Measurements from ENCODE around the gene MARCHF9. TPM values are rescaled to one million over a fixed set of nuclear protein-coding genes. Genes with fewer than 3 reads are reported as not detected.

The MARCHF9 gene
- total RNA-seq, 2 experiments from 2014 or later: 23.6 to 24.4 TPM

DNA sequence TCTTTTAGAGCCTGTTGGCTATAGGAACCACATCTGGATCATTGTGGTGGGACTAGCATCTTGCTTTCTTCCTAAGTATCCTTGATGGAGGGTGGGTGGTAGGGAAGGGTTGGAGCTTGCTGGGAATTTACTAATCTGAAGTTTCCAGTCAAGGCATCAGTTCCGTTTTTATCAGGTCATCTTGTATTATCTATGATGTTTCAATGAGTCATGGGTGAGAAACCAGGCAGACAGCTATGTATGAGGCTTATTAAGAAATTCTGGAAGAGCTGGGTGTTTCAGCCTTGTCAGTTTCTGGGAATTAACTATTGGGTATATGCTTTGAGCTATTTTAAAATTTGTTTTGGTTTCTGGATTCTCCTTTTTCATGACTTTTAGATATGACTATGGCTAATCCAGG lies 39.0 kb downstream of the MARCHF9 start:
- Mint-ChIP-seq H3K36me3 (ENCODE audit: low read depth) (peaks cover 42% of the 10 kb centered on the region), H3K4me1 (ENCODE audit: low read depth) (peaks cover 4% of the 10 kb centered on the region), H3K4me3 (no peak overlapping the region), H3K9me3 (ENCODE audit: insufficient read depth) (no peaks in the 10 kb centered on the region), H3K27ac (no peak overlapping the region), H3K27me3 (ENCODE audit: low read depth) (no peaks in the 10 kb centered on the region)
- CTCF ChIA-PET: interaction anchor here (0.7 to 4.3 kb wide), 6 partner anchors 9 to 111 kb away, joined by 3 to 26 read pairs (median 6); partner anchors contain the start of gene TSFM
- POLR2A ChIA-PET: interaction anchor here (0.8 kb wide), 1 partner anchor 8 kb away, joined by 3 read pairs; no protein-coding TSS in a partner anchor
- ATAC-seq (no peak), DNase-seq (no peak)

GRCh38 chr12:57795354-57795753 lies 40.5 kb downstream of the MARCHF9 start:
- ChIA-PET POLR2A (no interaction called here), CTCF (interaction anchor here (4.3 kb wide), 1 partner anchor 8 kb away, joined by 26 read pairs; no protein-coding TSS in a partner anchor)
- DNase-seq (no peak), ATAC-seq (no peak)
- Mint-ChIP-seq H3K4me3 (no peak overlapping the region), H3K36me3 (ENCODE audit: low read depth) (peaks cover 36% of the 10 kb centered on the region), H3K9me3 (ENCODE audit: insufficient read depth) (no peaks in the 10 kb centered on the region), H3K27ac (no peak overlapping the region), H3K27me3 (ENCODE audit: low read depth) (no peaks in the 10 kb centered on the region), H3K4me1 (ENCODE audit: low read depth) (peaks cover 4% of the 10 kb centered on the region)

- CTCF ChIA-PET: interaction anchor here (4.7 kb wide), 1 partner anchor 14 kb away, joined by 26 read pairs; the partner anchor contains the start of gene TSFM
- no peaks in the 10 kb centered on the region for H3K9me3 Mint-ChIP-seq (ENCODE audit: insufficient read depth)
- H3K36me3 Mint-ChIP-seq (ENCODE audit: low read depth): peaks cover 36% of the 10 kb centered on the region
- no peak for ATAC-seq
- DNase-seq: no peak
- no peak overlapping the region for H3K27ac Mint-ChIP-seq
- H3K4me3 Mint-ChIP-seq: no peak overlapping the region
- peaks cover 2% of the 10 kb centered on the region for H3K4me1 Mint-ChIP-seq (ENCODE audit: low read depth)
- POLR2A ChIA-PET: interaction anchor here (0.6 kb wide), 1 partner anchor 38 kb away, joined by 3 read pairs; no protein-coding TSS in a partner anchor
- no peaks in the 10 kb centered on the region for H3K27me3 Mint-ChIP-seq (ENCODE audit: low read depth)
Observed at GRCh38 chr12:57796996-57797395, 42.1 kb downstream of the MARCHF9 start.

- no peak overlapping the region for H3K27ac Mint-ChIP-seq
- DNase-seq (no peak), ATAC-seq (no peak)
- H3K36me3 Mint-ChIP-seq (ENCODE audit: low read depth): peaks cover 31% of the 10 kb centered on the region
- no peak overlapping the region for H3K4me3 Mint-ChIP-seq
- POLR2A ChIA-PET: no interaction called here
- no peaks in the 10 kb centered on the region for H3K27me3 Mint-ChIP-seq (ENCODE audit: low read depth)
- H3K9me3 Mint-ChIP-seq (ENCODE audit: insufficient read depth): no peaks in the 10 kb centered on the region
- H3K4me1 Mint-ChIP-seq (ENCODE audit: low read depth): peaks cover under 1% of the 10 kb centered on the region
- CTCF ChIA-PET: interaction anchor here (0.9 to 7.9 kb wide), 4 partner anchors 15 to 215 kb away, joined by 3 to 128 read pairs (median 15); partner anchors contain the start of gene TSFM
Observed at GRCh38 chr12:57797933-57798332, 43.0 kb downstream of the MARCHF9 start.

GRCh38 chr12:57800965-57801364 lies 46.1 kb downstream of the MARCHF9 start:
- ChIA-PET POLR2A (interaction anchor here (0.6 kb wide), 1 partner anchor 51 kb away, joined by 3 read pairs; no protein-coding TSS in a partner anchor), CTCF (interaction anchor here (1.3 to 7.9 kb wide), 5 partner anchors 18 to 103 kb away, joined by 3 to 128 read pairs (median 23); partner anchors contain the start of genes CTDSP2 and TSFM)
- H3K9me3 Mint-ChIP-seq (ENCODE audit: insufficient read depth): no peaks in the 10 kb centered on the region
- H3K4me1 Mint-ChIP-seq (ENCODE audit: low read depth): no peaks in the 10 kb centered on the region
- no peak for ATAC-seq
- no peaks in the 10 kb centered on the region for H3K27me3 Mint-ChIP-seq (ENCODE audit: low read depth)
- DNase-seq: no peak
- no peak overlapping the region for H3K4me3 Mint-ChIP-seq
- peaks cover 20% of the 10 kb centered on the region for H3K36me3 Mint-ChIP-seq (ENCODE audit: low read depth)
- H3K27ac Mint-ChIP-seq: no peak overlapping the region

GRCh38 chr12:57802607-57803006 lies 47.7 kb downstream of the MARCHF9 start:
- Mint-ChIP-seq H3K27ac (no peak overlapping the region), H3K4me1 (ENCODE audit: low read depth) (no peaks in the 10 kb centered on the region), H3K27me3 (ENCODE audit: low read depth) (no peaks in the 10 kb centered on the region), H3K36me3 (ENCODE audit: low read depth) (peaks cover 8% of the 10 kb centered on the region), H3K4me3 (no peak overlapping the region), H3K9me3 (ENCODE audit: insufficient read depth) (no peaks in the 10 kb centered on the region)
- DNase-seq: no peak
- ATAC-seq: no peak
- ChIA-PET CTCF (interaction anchor here (0.7 to 7.9 kb wide), 26 partner anchors 9 to 131 kb away, joined by 3 to 128 read pairs (median 6); partner anchors contain the start of genes AVIL, EEF1AKMT3, METTL1 and TSFM), POLR2A (interaction anchor here (0.8 to 1.1 kb wide), 2 partner anchors 9 to 19 kb away, joined by 3 read pairs; no protein-coding TSS in a partner anchor)

GRCh38 chr12:57803319-57803893 lies 48.5 kb downstream of the MARCHF9 start:
- CTCF ChIA-PET: interaction anchor here (0.6 to 7.9 kb wide), 26 partner anchors 10 to 221 kb away, joined by 3 to 128 read pairs (median 6); partner anchors contain the start of genes ATP23, AVIL, EEF1AKMT3 and METTL1
- no peak for ATAC-seq
- H3K27me3 Mint-ChIP-seq (ENCODE audit: low read depth): no peaks in the 10 kb centered on the region
- peak; percentile 49 for DNase-seq
- H3K36me3 Mint-ChIP-seq (ENCODE audit: low read depth): peaks cover 3% of the 10 kb centered on the region
- no peaks in the 10 kb centered on the region for H3K9me3 Mint-ChIP-seq (ENCODE audit: insufficient read depth)
- no peak overlapping the region for H3K4me3 Mint-ChIP-seq
- no peaks in the 10 kb centered on the region for H3K4me1 Mint-ChIP-seq (ENCODE audit: low read depth)
- no peak overlapping the region for H3K27ac Mint-ChIP-seq
- POLR2A ChIA-PET: no interaction called here

DNA sequence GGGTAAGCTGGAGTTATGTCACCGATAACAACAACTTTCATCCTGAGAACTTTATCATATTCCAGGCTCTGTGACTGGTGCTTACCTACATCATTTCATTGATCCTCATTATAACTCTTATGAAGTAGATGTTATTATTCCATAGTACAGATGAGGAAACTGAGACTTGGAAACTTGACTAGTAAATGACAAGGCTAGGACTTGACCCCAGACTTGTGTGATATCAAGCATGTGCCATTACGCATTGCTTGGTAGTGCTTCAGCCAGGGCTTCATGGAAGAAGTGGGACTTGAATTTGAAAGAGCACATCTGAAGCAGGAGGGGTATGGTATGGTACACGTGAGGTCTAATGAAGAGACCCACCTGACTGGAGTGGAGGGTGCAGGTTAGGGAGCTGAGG lies 51.8 kb downstream of the MARCHF9 start:
- ChIA-PET POLR2A (no interaction called here), CTCF (interaction anchor here (1.2 kb wide), 3 partner anchors 97 to 99 kb away, joined by 3 to 5 read pairs (median 4); no protein-coding TSS in a partner anchor)
- H3K36me3 Mint-ChIP-seq (ENCODE audit: low read depth): no peaks in the 10 kb centered on the region

GRCh38 chr12:57807285-57807684 lies 52.4 kb downstream of the MARCHF9 start:
- Mint-ChIP-seq H3K4me3 (no peak overlapping the region), H3K4me1 (ENCODE audit: low read depth) (no peaks in the 10 kb centered on the region), H3K27me3 (ENCODE audit: low read depth) (no peaks in the 10 kb centered on the region), H3K36me3 (ENCODE audit: low read depth) (no peaks in the 10 kb centered on the region), H3K27ac (no peak overlapping the region), H3K9me3 (ENCODE audit: insufficient read depth) (no peaks in the 10 kb centered on the region)
- ChIA-PET CTCF (interaction anchor here (1.2 kb wide), 3 partner anchors 96 to 99 kb away, joined by 3 to 5 read pairs (median 4); no protein-coding TSS in a partner anchor), POLR2A (no interaction called here)
- no peak for ATAC-seq
- no peak for DNase-seq

More for the DNA sequence above, 51.8 kb downstream of the MARCHF9 start:
- Mint-ChIP-seq H3K27me3 (ENCODE audit: low read depth) (no peaks in the 10 kb centered on the region), H3K4me1 (ENCODE audit: low read depth) (no peaks in the 10 kb centered on the region), H3K9me3 (ENCODE audit: insufficient read depth) (no peaks in the 10 kb centered on the region), H3K27ac (peak overlapping the region; percentile 16), H3K4me3 (no peak overlapping the region)
- DNase-seq (no peak), ATAC-seq (no peak)

DNA sequence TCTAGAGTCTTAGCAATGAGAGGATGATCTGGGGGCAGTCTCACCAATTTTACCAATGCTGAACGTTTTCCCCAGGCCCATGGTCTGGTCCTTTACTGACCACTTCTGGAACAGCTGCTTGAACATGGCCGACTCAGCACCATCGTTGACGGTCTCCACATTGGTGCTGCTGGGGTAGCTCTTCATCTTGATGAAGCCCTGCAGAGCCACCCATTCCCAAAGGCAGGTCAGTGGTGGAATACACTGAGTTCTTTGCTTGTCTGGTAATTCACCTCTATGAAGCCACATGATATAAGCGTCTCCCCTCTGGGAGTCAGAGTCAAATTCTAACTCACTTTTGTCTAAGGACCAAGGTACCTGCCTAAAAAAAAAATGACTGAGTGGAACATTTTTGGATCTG lies 53.4 kb downstream of the MARCHF9 start:
- no peak overlapping the region for H3K27ac Mint-ChIP-seq
- ChIA-PET POLR2A (no interaction called here), CTCF (interaction anchor here (1.0 to 1.1 kb wide), 2 partner anchors 15 to 97 kb away, joined by 4 to 6 read pairs; no protein-coding TSS in a partner anchor)
- H3K4me1 Mint-ChIP-seq (ENCODE audit: low read depth): no peaks in the 10 kb centered on the region
- no peaks in the 10 kb centered on the region for H3K36me3 Mint-ChIP-seq (ENCODE audit: low read depth)
- H3K9me3 Mint-ChIP-seq (ENCODE audit: insufficient read depth): no peaks in the 10 kb centered on the region
- no peak for DNase-seq
- H3K4me3 Mint-ChIP-seq: no peak overlapping the region
- no peaks in the 10 kb centered on the region for H3K27me3 Mint-ChIP-seq (ENCODE audit: low read depth)
- no peak for ATAC-seq

GRCh38 chr12:57809425-57809824 lies 54.5 kb downstream of the MARCHF9 start:
- POLR2A ChIA-PET: no interaction called here
- Mint-ChIP-seq H3K4me3 (no peak overlapping the region), H3K36me3 (ENCODE audit: low read depth) (no peaks in the 10 kb centered on the region), H3K9me3 (ENCODE audit: insufficient read depth) (no peaks in the 10 kb centered on the region), H3K4me1 (ENCODE audit: low read depth) (no peaks in the 10 kb centered on the region), H3K27ac (no peak overlapping the region), H3K27me3 (ENCODE audit: low read depth) (no peaks in the 10 kb centered on the region)
- no peak for DNase-seq
- no peak for ATAC-seq
- CTCF ChIA-PET: interaction anchor here (1.1 to 2.1 kb wide), 3 partner anchors 16 to 95 kb away, joined by 4 to 6 read pairs (median 5); no protein-coding TSS in a partner anchor

All from activated CD8-positive, alpha-beta T cell treated with anti-CD3 and anti-CD28 coated beads, Interleukin-2, amount 10 ng/mL, durations not matched to agents 7 days and 5 days (primary cell).